T-helper 17 cell (primary cell): ENCODE measurements around the gene CATSPER1. TPM values are rescaled to one million over a fixed set of nuclear protein-coding genes. Genes with fewer than 3 reads are reported as not detected.

ENCODE experiments used
- ATAC-seq: fragments of 150-1000 bp; cut with Tn5 transposase; 2 replicates; pipeline ENCODE4 v1.10.0; 2021; ENCODE audit warnings: mild to moderate bottlenecking, moderate library complexity
- DNase-seq, 3 donors: peaks; one replicate each; pipeline versions ENCODE4 v3.0.0 to v3.0.0-alpha.2; 2020 to 2021
- H3K9me3 ChIP-seq: one replicate; pipeline ENCODE4 v1.7.0; 2013; ENCODE audit warnings: low read length, mild to moderate bottlenecking; ENCODE audit not compliant: control insufficient read depth, poor library complexity, severe bottlenecking
- H3K27ac Mint-ChIP-seq: one replicate; pipeline ENCODE4 v1.8.0; 2022; ENCODE audit warnings: mild to moderate bottlenecking, moderate library complexity, mixed read lengths
- H3K27me3 Mint-ChIP-seq: one replicate; pipeline ENCODE4 v1.8.0; 2022; ENCODE audit warnings: mixed read lengths
- H3K36me3 Mint-ChIP-seq: one replicate; pipeline ENCODE4 v1.8.0; 2022; ENCODE audit warnings: low read depth, mixed read lengths
- H3K4me1 Mint-ChIP-seq: one replicate; pipeline ENCODE4 v1.8.0; 2022; ENCODE audit warnings: mild to moderate bottlenecking, mixed read lengths
- H3K4me3 Mint-ChIP-seq: one replicate; pipeline ENCODE4 v1.8.0; 2022; ENCODE audit warnings: mild to moderate bottlenecking, moderate library complexity, mixed read lengths
- total RNA-seq, 4 donors: library from RNA in 2 of 4; stranded (reverse) in 2 of 4; gene quantifications; one replicate each; pipeline ENCODE4 v1.2.3 and lab custom pipeline; 2022 to 2026

CATSPER1 gene
- total RNA-seq, 2 donors from 2014 or later, result not detected

DNA sequence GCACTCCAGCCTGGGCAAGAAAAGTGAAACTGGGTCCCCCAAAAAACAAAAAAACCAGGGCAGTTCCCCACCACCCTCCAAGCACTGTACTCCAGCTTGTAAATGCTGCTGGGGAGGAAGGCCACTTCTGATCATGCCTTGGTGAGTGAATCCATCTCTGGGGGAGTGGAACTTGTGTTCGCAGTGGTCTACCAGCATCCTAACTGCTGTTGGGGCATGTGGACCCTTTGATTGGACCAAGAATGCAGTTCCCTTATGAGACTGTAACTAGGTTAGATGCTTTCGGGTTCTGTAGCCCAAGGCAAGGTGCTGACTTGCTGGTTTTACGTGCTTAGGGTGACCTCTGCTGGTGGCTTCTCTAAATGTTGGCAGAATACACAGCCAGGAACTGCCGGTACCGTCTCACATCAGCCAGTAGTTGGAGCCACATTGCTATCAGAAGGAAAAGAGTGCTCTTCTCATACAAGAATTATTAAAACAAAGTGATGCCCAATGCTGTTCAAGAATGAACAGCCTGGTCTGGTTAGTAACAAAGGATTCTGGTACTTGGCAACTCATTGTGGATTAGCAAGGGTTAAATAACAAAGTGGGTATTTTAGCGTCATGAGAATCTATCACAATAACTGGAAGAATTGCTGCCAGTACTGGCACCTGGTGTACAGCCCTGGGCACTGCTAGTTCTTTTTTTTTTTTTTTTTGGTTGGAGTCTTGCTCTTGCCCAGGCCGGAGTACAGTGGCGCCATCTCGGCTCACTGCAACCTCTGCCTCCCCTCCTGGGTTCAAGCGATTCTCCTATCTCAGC lies 37.3 kb downstream of the CATSPER1 start:
- H3K9me3 ChIP-seq, result no peaks in the 10 kb centered on the region
- DNase-seq (peak; percentile 69 to 86 (median 77)), ATAC-seq (peak; percentile 98)
- Mint-ChIP-seq H3K4me1 (peaks cover 2% of the 10 kb centered on the region), H3K27me3 (no peaks in the 10 kb centered on the region), H3K27ac (peak overlapping the region; percentile 1), H3K36me3 (peaks cover 4% of the 10 kb centered on the region), H3K4me3 (no peak overlapping the region)

DNA sequence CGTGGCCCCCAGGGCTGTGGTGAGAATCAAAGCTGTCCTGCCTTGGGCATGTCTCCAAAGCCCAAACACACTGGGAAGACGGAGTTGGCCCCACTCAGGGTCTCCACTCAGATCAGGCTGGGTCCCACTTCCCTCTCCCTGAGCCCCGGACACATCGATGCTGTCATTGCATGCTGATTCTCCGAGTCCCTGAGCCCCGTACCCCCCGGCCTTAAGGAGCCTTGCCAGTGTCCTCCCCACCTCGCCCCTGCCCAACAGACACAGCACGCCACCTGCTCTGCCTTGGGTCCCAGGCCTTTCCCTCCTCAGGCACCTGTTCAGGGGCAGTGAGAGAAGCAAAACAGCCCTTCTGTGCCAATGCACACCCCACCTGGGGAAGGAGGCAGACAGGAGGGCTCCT lies 38.9 kb downstream of the CATSPER1 start:
- Mint-ChIP-seq H3K27me3 (no peaks in the 10 kb centered on the region), H3K4me3 (no peak overlapping the region), H3K27ac (no peak overlapping the region), H3K36me3 (peaks cover 4% of the 10 kb centered on the region), H3K4me1 (peaks cover 2% of the 10 kb centered on the region)
- H3K9me3 ChIP-seq, result no peaks in the 10 kb centered on the region
- DNase-seq (no peak), ATAC-seq (no peak)

DNA sequence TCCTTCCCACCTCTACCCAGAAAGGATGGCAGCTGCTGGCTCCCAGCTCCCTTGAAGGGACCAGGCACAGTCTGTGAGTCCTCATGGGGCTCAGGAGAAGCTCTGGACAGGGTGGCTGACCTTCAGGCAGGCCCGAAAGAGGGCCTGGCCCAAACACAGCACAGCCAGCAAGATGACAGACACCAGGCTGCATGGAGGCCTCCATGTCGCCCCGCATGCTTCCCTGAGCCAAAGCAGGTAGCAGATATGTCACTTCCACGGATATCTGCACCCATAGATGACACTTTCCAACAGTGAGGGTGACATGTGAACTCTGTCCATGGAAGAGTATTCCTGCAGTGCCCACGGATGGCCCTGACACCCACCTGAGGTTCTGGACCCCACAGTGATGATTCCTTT lies 42.7 kb downstream of the CATSPER1 start:
- Mint-ChIP-seq H3K36me3 (no peaks in the 10 kb centered on the region), H3K4me1 (no peaks in the 10 kb centered on the region), H3K27me3 (no peaks in the 10 kb centered on the region), H3K27ac (peak overlapping the region; percentile 19), H3K4me3 (no peak overlapping the region)
- DNase-seq (no peak), ATAC-seq (no peak)
- H3K9me3 ChIP-seq, result no peaks in the 10 kb centered on the region

GRCh38 chr11:65982824-65983588 lies 43.3 kb downstream of the CATSPER1 start:
- H3K27ac Mint-ChIP-seq, result peak overlapping the region; percentile 19
- peaks cover 2% of the 10 kb centered on the region for H3K36me3 Mint-ChIP-seq

DNA sequence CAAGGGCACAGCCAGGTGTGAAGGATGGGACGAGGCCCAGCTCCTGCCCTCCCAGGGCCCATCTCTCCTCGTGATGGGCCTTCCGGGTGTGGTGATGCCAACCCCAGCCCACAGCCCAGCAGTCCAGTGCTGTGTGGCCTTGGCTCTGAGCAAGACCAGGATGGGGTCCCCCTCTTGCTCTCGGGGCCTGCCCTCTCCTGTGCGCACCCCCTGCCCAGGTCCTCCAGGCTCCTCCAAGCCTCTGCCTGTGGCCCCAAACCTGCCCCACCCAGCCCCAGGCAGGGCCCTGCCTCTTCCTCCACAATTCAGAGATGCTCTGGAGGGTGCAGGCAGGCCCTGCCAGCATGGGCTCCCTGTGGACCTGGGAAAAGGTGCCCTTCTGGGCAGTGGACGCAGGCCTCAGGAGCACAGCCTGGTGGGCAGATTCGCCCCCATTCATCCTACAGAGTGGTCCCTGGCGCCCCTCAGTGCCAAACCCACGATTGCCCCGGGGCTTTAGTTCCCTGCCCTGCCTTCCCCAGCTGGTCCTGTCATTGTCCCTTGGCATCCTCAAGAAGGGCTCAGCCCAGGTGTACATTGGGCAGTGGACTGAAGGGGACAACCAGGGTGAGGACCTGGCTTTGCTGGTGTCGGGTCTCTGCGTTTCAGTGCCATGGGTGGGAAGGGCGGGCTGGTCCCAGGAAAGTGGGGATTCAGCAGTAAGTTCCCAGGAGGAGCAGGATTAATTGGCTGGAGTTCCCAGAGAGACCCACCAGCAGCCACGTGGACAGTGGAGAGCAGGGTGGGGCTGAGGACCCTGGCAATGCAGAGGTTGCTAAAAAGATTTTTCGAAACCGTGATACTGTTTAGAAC lies 44.1 kb downstream of the CATSPER1 start:
- DNase-seq (no peak), ATAC-seq (no peak)
- H3K27ac Mint-ChIP-seq, result no peak overlapping the region

More at GRCh38 chr11:65982824-65983588, 43.3 kb downstream of the CATSPER1 start:
- no peaks in the 10 kb centered on the region for H3K27me3 Mint-ChIP-seq
- H3K9me3 ChIP-seq, result no peaks in the 10 kb centered on the region
- no peaks in the 10 kb centered on the region for H3K4me1 Mint-ChIP-seq
- DNase-seq (no peak), ATAC-seq (no peak)
- no peak overlapping the region for H3K4me3 Mint-ChIP-seq

DNA sequence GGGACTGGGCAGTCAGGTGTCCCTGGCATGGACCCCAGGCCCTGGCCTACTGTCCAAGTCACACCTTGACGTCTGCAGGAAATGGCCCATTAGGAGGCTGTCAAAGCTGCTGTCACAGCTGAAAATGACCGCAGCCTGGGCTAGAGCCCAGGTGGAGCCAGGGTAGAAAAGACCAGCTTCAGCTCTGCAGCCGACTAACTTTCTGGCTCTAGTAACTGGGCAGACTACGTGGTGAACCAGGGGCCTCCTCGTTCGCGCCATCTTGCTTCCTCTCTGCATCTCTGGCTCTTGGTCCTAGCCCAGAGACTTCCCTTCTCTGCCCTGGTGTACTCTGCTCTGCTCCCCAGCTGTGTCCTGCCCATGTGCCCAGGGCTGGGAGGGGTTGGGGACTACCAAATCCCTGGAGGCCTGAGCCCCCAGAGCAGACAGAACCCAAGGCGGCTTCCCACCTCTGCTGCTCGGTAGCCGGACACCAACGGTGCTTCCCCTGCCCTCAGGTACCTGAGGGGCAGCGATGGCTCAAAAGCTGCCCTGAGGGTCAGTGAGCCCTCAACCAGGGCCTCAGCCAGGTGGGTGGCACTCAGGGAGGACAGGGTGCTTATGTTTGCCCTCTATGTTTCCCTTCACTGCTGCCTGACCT lies 45.1 kb downstream of the CATSPER1 start:
- Mint-ChIP-seq H3K27me3 (no peaks in the 10 kb centered on the region), H3K4me1 (no peaks in the 10 kb centered on the region), H3K36me3 (peaks cover 2% of the 10 kb centered on the region), H3K27ac (no peak overlapping the region), H3K4me3 (peak overlapping the region; percentile 49)
- H3K9me3 ChIP-seq, result no peaks in the 10 kb centered on the region
- ATAC-seq (no peak), DNase-seq (no peak)

More for the DNA sequence above, 44.1 kb downstream of the CATSPER1 start:
- H3K36me3 Mint-ChIP-seq, result peaks cover 2% of the 10 kb centered on the region
- no peak overlapping the region for H3K4me3 Mint-ChIP-seq
- no peaks in the 10 kb centered on the region for H3K27me3 Mint-ChIP-seq
- no peaks in the 10 kb centered on the region for H3K9me3 ChIP-seq
- H3K4me1 Mint-ChIP-seq, result no peaks in the 10 kb centered on the region

DNA sequence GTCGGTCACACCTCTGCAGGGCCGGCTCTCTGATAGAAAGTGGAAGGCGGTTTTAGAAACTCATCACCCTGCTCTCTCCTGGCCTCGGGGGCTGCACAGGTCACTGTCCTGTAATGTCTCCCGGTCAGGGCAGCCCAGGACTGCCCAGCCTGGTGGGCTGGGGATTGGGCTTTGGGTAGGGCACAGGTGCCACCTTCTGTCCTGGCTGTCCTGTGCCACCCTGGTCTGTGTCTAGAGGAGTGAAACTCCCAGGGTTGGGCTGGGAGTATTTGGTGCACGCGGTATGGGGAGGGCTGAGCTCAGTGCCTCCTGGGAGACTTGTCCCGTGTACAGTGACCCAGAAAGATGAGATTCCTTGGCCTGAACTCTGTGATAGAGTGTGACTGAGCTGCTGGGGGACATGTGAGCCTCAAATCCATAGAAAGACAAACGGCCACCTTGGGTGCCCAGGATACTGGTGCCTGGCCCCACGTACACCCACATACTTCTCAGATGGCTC lies 47.0 kb downstream of the CATSPER1 start:
- Mint-ChIP-seq H3K4me3 (no peak overlapping the region), H3K27me3 (no peaks in the 10 kb centered on the region), H3K4me1 (peaks cover 6% of the 10 kb centered on the region), H3K27ac (no peak overlapping the region), H3K36me3 (peaks cover 7% of the 10 kb centered on the region)
- H3K9me3 ChIP-seq, result no peaks in the 10 kb centered on the region
- no peak for ATAC-seq
- DNase-seq, result no peak

DNA sequence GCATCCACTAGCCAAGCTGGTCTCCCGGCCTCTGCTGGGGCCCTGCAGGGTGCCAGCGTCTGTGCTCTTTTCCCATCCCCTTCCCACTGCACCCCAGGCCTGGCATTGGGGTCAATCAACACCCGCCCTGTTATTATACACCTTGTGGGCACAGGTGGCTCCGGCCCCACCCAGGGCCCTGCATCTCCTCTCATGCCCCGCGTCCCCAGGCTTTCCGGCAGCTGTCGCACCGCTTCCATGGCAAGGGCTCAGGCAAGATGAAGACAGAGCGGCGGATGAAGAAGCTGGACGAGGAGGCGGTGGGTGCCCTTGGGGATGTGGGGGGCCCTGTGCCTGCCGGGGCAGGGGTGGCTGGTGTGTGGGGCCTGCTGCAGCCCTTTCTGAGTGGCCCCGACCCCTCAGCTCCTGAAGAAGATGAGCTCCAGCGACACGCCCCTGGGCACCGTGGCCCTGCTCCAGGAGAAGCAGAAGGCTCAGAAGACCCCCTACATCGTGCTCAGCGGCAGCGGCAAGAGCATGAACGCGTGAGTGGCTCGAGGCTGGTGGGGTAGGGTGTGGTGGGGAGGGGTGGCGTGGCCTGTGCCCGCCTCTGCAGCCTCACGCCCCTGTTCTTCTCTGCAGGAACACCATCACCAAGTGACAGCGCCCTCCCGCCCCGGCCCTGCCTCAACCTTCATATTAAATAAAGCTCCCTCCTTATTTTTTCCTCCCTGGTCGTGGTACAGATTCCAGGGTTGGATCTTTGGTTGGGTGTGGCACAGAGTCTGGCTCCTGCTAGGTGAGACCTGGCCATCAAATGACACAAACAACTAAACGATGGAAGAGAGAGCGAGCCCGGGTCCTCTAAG lies 47.7 kb downstream of the CATSPER1 start:
- no peak for DNase-seq
- H3K27ac Mint-ChIP-seq, result no peak overlapping the region
- no peak for ATAC-seq
- peaks cover 6% of the 10 kb centered on the region for H3K4me1 Mint-ChIP-seq
- peaks cover 7% of the 10 kb centered on the region for H3K36me3 Mint-ChIP-seq
- H3K9me3 ChIP-seq, result no peaks in the 10 kb centered on the region
- H3K27me3 Mint-ChIP-seq, result no peaks in the 10 kb centered on the region
- H3K4me3 Mint-ChIP-seq, result no peak overlapping the region

DNA sequence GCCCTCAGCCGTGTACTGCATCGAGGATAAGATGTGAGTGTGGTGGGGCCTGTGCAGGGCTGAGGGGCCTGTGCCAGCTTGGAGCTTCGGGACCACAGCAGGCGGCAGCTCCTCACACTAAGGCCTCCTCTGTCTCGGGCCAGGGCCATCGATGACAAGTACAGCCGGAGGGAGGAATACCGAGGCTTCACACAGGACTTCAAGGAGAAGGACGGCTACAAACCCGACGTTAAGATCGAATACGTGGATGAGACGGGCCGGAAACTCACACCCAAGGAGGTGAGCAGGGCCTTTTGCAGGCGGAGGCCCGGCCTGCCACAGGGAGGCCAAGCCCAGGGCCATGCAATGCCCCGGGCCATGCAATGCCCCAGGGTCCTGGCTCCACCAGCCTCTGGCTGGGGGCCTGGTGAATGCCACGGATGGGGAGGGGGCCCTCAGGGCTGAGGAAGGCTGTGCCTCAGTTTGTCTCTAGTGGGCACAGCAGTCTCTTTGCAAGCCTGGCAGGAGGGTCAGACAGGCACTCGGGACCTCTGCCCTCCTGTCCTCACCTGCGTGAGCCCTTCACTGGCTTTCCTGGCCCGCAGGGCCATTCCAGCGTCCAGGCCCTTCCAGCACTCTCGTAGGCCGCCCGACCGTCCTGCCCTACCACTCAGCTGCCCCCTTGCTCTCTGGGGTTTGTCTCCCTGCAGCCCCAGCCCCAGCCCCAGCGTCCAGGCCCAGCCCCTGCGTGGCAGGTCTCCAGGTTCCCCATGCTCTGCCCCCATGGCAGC lies 48.5 kb downstream of the CATSPER1 start:
- no peak for DNase-seq
- peaks cover 9% of the 10 kb centered on the region for H3K36me3 Mint-ChIP-seq

GRCh38 chr11:65976216-65977176 lies 49.8 kb downstream of the CATSPER1 start:
- peak overlapping the region; percentile 57 for H3K27ac Mint-ChIP-seq
- H3K4me1 Mint-ChIP-seq, result peaks cover 8% of the 10 kb centered on the region
- H3K4me3 Mint-ChIP-seq, result peak overlapping the region; percentile 55

More for the DNA sequence above, 48.5 kb downstream of the CATSPER1 start:
- Mint-ChIP-seq H3K27ac (no peak overlapping the region), H3K27me3 (no peaks in the 10 kb centered on the region), H3K4me1 (peaks cover 6% of the 10 kb centered on the region), H3K4me3 (no peak overlapping the region)
- no peak for ATAC-seq
- no peaks in the 10 kb centered on the region for H3K9me3 ChIP-seq

More at GRCh38 chr11:65976216-65977176, 49.8 kb downstream of the CATSPER1 start:
- Mint-ChIP-seq H3K27me3 (no peaks in the 10 kb centered on the region), H3K36me3 (peaks cover 9% of the 10 kb centered on the region)
- DNase-seq (no peak), ATAC-seq (no peak)
- H3K9me3 ChIP-seq, result no peaks in the 10 kb centered on the region
